ENCODE results near the gene SYS1. TPM values are rescaled to one million over a fixed set of nuclear protein-coding genes. Genes with fewer than 3 reads are reported as not detected.

SYS1 gene
- total and polyA plus RNA-seq, 4 donors: 21.3 to 57.5 (median 35.2) TPM

GRCh38 chr20:45354423-45355208 lies 8.3 kb upstream of the SYS1 start:
- Histone ChIP-seq H3K9me3 (ENCODE audit: control insufficient read depth in 4 of 4, insufficient read depth in 3 of 4, low read length in 3 of 4) (no peaks in the 10 kb centered on the region), H3K36me3 (ENCODE audit: control insufficient read depth in 4 of 4, insufficient read depth in 4 of 4, low read length in 4 of 4) (no peaks in the 10 kb centered on the region), H3K4me3 (no peak overlapping the region), H3K4me1 (ENCODE audit: control insufficient read depth in 5 of 5, insufficient read depth in 5 of 5, low read length in 5 of 5) (peaks cover 0 to 18% (median 10%) of the 10 kb centered on the region in 5 donors), H3K9ac (ENCODE audit: insufficient read depth in 1 of 2, low read length in 2 of 2) (no peak overlapping the region), H3K27me3 (ENCODE audit: control insufficient read depth in 3 of 3, insufficient read depth in 3 of 3, low read length in 2 of 3) (no peaks in the 10 kb centered on the region), H3K27ac (ENCODE audit: low read depth in 1 of 2, low read length in 1 of 2) (peak overlapping the region in 1 of 2 donors; percentile 83)
- TF ChIP-seq CTCF (IDR thresholded peaks at IDR 0.05; ENCODE audit: control extremely low read depth, extremely low read depth): no peak
- no peak for DNase-seq
- no peak for ATAC-seq (ENCODE audit: insufficient read depth, low FRiP score)
- 75 to 78% methylated on average over 9 of the region's 9 CpGs for whole genome bisulfite sequencing, 2 donors

DNA sequence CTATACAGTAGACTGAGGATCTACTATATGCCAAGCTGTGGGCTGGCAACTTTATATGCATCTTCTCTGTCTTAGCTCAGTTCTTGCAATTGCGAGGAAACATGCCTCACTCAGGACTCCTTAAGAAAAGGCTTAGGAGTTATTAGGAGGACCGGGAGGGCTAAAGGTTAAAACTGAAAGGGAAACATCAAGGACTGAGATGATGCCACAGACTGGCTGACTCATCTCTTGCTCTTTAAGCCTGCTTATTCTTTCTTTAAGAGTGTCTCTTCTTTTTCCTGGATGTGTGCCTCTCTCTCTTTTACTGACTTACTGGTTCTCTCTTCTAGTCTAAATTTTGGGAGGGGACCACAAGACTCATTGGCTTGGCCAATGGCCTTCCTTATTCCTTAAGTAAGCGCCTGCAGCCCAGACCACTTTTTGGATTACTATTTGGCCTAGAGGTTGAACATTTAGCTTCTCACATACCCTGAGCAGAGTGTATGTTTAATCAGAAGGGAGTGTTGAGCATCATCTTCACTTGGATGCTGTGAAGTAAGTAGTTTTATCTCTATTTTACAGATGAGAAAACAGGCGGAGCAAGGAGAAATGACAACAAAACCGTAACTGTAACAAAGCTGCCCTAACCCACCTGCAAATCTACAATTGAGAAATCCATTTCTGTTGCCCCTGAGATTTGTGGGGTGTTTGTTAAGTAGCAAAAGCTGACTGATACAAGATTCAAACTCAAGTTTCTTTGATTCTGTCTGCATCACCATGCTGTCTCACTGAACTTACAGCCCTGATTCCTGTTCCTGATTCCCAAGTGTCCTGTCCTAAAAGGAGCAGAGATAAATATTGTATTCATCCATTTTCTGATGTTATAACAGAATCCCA lies 7.5 kb upstream of the SYS1 start:
- H3K9ac ChIP-seq (ENCODE audit: insufficient read depth in 1 of 2, low read length in 2 of 2): no peak overlapping the region
- H3K4me1 ChIP-seq (ENCODE audit: control insufficient read depth in 5 of 5, insufficient read depth in 5 of 5, low read length in 5 of 5): peaks cover 0 to 24% (median 12%) of the 10 kb centered on the region in 5 donors
- no peak for ATAC-seq (ENCODE audit: insufficient read depth, low FRiP score)
- H3K4me3 ChIP-seq: no peak overlapping the region
- no peaks in the 10 kb centered on the region for H3K36me3 ChIP-seq (ENCODE audit: control insufficient read depth in 4 of 4, insufficient read depth in 4 of 4, low read length in 4 of 4)
- no peaks in the 10 kb centered on the region for H3K27me3 ChIP-seq (ENCODE audit: control insufficient read depth in 3 of 3, insufficient read depth in 3 of 3, low read length in 2 of 3)
- peak overlapping the region in 1 of 2 donors; percentile 83 for H3K27ac ChIP-seq (ENCODE audit: low read depth in 1 of 2, low read length in 1 of 2)
- WGBS, 2 donors: 48 to 65% methylated on average over 5 of the region's 5 CpGs
- no peak for DNase-seq
- TF ChIP-seq CTCF (IDR thresholded peaks at IDR 0.05; ENCODE audit: control extremely low read depth, extremely low read depth): no peak
- no peaks in the 10 kb centered on the region for H3K9me3 ChIP-seq (ENCODE audit: control insufficient read depth in 4 of 4, insufficient read depth in 3 of 4, low read length in 3 of 4)

DNA sequence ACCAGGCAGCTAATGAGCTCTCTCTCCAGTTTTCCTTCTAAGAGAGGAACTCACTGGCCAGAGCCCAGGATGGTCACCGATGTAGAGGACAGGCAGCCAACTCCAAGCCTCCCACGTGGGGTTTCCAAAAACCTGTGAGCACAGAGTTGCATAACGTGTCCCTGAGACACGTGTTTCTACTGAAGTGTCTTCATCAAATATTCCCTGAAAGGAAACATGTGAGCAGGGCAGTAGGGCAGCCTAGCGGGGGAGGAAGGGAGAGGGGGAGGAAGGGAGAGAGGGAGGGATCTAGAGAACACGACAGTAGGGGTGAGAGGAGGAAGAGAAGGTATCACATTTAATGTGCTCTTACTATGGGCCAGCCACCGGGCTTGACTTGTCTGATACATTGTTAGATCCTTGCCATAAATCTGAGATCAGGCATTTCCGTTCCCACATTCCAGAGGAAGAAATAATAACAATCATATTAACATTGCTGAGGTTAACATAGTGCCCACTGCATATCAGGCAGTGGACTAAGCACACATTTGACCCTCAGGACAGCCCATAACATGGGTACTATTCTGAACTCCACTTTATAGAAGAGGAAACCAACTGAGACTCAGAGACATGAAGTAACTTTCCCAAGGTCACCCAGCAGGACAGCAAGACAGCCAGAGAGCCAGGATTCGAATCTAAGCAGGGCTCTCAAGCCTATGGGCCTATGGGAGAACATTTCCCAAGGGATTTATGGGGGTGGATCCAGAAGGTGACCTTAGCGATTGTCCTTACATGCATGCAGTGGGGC lies 4.5 kb upstream of the SYS1 start:
- no peaks in the 10 kb centered on the region for H3K27me3 ChIP-seq (ENCODE audit: control insufficient read depth in 3 of 3, insufficient read depth in 3 of 3, low read length in 2 of 3)
- DNase-seq: peak in 2 of 3 donors; percentile 30 to 64
- no peak overlapping the region for H3K9ac ChIP-seq (ENCODE audit: insufficient read depth in 1 of 2, low read length in 2 of 2)
- no peaks in the 10 kb centered on the region for H3K36me3 ChIP-seq (ENCODE audit: control insufficient read depth in 4 of 4, insufficient read depth in 4 of 4, low read length in 4 of 4)
- H3K4me3 ChIP-seq: no peak overlapping the region
- H3K27ac ChIP-seq (ENCODE audit: low read depth in 1 of 2, low read length in 1 of 2): peak overlapping the region; percentile 92 to 95
- ATAC-seq (ENCODE audit: insufficient read depth, low FRiP score): peak; percentile 7
- no peak for TF ChIP-seq CTCF (IDR thresholded peaks at IDR 0.05; ENCODE audit: control extremely low read depth, extremely low read depth)
- no peaks in the 10 kb centered on the region for H3K9me3 ChIP-seq (ENCODE audit: control insufficient read depth in 4 of 4, insufficient read depth in 3 of 4, low read length in 3 of 4)
- WGBS, 2 donors: 17 to 25% methylated on average over 10 of the region's 10 CpGs
- H3K4me1 ChIP-seq (ENCODE audit: control insufficient read depth in 5 of 5, insufficient read depth in 5 of 5, low read length in 5 of 5): peaks cover 0 to 24% (median 16%) of the 10 kb centered on the region in 5 donors

Data from lung (tissue), 12 donors.